ENCODE results near the gene ACADL. TPM values are rescaled to one million over a fixed set of nuclear protein-coding genes. Genes with fewer than 3 reads are reported as not detected.
A peak's percentile ranks its signal among the peaks of the same experiment; 100 is the strongest.

ACADL gene
- total and polyA plus RNA-seq, 2 donors (not counting 3 experiments of a cell fraction or from before 2014, with no cell fraction given): not detected

DNA sequence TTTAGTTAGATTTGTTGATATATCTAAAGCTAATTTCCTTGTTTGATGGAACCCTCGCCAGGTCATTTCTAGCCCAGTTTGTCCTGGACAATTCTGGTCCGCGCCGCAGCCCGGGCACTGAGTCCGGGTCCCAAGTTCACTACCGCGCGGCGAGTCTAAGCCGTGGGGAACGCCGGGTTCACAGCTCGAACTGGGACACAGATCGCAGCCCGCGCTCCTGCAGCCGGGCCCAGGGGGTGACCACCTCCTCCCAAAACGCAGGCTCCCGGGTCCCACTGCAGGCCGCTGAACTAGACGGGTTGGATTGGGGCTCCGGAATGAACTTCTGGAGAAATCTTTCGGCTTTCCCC is 681 bp downstream of the ACADL start:
- H2AFZ ChIP-seq (ENCODE audit: low read depth, low read length): peak overlapping the region; percentile 87
- ChIA-PET POLR2A (no interaction called here), CTCF (interaction anchor here (0.6 to 1.8 kb wide), 4 partner anchors 9 to 800 kb away, joined by 3 to 5 read pairs (median 4); no protein-coding TSS in a partner anchor)
- H3K27ac ChIP-seq (ENCODE audit: insufficient read depth, low read depth, low read length): no peak overlapping the region
- intact Hi-C loops (cut with micrococcal nuclease) (no loop called here), dilution Hi-C loops (cut with MboI; ENCODE audit: extremely low pct_ligation_motif_present, low sequenced_read_pairs) (no loop called here)
- no peaks in the 10 kb centered on the region for H3K79me2 ChIP-seq (ENCODE audit: control insufficient read depth, insufficient read depth, low read length)
- peaks cover 18 to 46% of the 10 kb centered on the region in 2 experiments for H3K27me3 ChIP-seq (ENCODE audit: control insufficient read depth in 2 of 2, insufficient read depth in 2 of 2, low read length in 2 of 2)
- no TSS peak for BruUV-seq (replicated peaks)
- peak overlapping the region in 2 of 3 experiments; percentile 46 to 54 for H3K4me3 ChIP-seq (replicated peaks in 1 of 3; ENCODE audit: insufficient read depth in 1 of 3, low read depth in 1 of 3, low read length in 3 of 3)
- H3K9me1 ChIP-seq (replicated peaks; ENCODE audit: control insufficient read depth, extremely low read depth, insufficient read depth, low read length): no peaks in the 10 kb centered on the region
- H3K4me1 ChIP-seq (ENCODE audit: control insufficient read depth, extremely low read depth, insufficient read depth, low read length): peaks cover 5% of the 10 kb centered on the region
- H3K9ac ChIP-seq (replicated peaks; ENCODE audit: extremely low read depth, insufficient read depth, low read length): no peak overlapping the region
- TF ChIP-seq EZH2 (IDR thresholded peaks at IDR 0.05; ENCODE audit: borderline replicate concordance, low read depth, low read length, severe bottlenecking) (peak; percentile 72), FOS (IDR thresholded peaks at IDR 0.05; ENCODE audit: borderline replicate concordance, insufficient read depth, low read length) (no peak)
- DNase-seq (ENCODE audit: low read depth, low spot score): no peak
- H3K4me2 ChIP-seq (ENCODE audit: insufficient read depth, low read length): peak overlapping the region; percentile 46
- no peaks in the 10 kb centered on the region for H4K20me1 ChIP-seq (replicated peaks; ENCODE audit: control insufficient read depth, extremely low read depth, insufficient read depth, low read length)
- H3K36me3 ChIP-seq (ENCODE audit: control insufficient read depth in 2 of 2, extremely low read depth in 1 of 2, insufficient read depth in 2 of 2, low read length in 2 of 2): no peaks in the 10 kb centered on the region
- H3K9me3 ChIP-seq (replicated peaks; ENCODE audit: control insufficient read depth, insufficient read depth, low read length): no peaks in the 10 kb centered on the region
- FAIRE-seq: no peak

DNA sequence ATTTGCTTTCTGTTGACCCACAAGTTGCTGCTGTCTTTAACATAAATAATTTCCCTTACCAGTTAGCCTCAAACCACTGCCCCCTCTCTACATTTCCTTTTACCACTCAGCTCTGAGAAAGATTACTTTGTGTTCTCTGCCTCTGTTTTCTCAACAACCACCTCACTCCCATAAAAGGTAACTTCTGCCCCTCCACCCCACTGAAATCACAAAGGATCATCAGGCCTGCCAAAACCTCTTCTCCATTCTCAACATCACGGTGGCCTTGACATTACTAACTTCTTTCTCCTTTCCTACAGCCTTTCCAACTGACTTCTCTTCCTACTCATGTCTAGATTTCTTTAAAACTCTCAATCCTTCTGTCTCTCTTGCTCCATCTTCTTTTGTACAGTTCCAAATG is 10.1 kb downstream of the ACADL start:
- ChIA-PET CTCF (interaction anchor here (1.1 to 1.5 kb wide), 3 partner anchors 13 to 259 kb away, joined by 3 to 4 read pairs (median 3); no protein-coding TSS in a partner anchor), POLR2A (no interaction called here)
- Histone ChIP-seq H3K4me2 (ENCODE audit: insufficient read depth, low read length) (no peak overlapping the region), H3K4me3 (replicated peaks in 1 of 3; ENCODE audit: insufficient read depth in 1 of 3, low read depth in 1 of 3, low read length in 3 of 3) (no peak overlapping the region), H3K4me1 (ENCODE audit: control insufficient read depth, extremely low read depth, insufficient read depth, low read length) (no peaks in the 10 kb centered on the region), H4K20me1 (replicated peaks; ENCODE audit: control insufficient read depth, extremely low read depth, insufficient read depth, low read length) (no peaks in the 10 kb centered on the region), H2AFZ (ENCODE audit: low read depth, low read length) (no peak overlapping the region), H3K27me3 (ENCODE audit: control insufficient read depth in 2 of 2, insufficient read depth in 2 of 2, low read length in 2 of 2) (peaks cover 0 to 5% of the 10 kb centered on the region in 2 experiments), H3K9ac (replicated peaks; ENCODE audit: extremely low read depth, insufficient read depth, low read length) (no peak overlapping the region), H3K27ac (ENCODE audit: insufficient read depth, low read depth, low read length) (no peak overlapping the region), H3K36me3 (ENCODE audit: control insufficient read depth in 2 of 2, extremely low read depth in 1 of 2, insufficient read depth in 2 of 2, low read length in 2 of 2) (no peaks in the 10 kb centered on the region), H3K9me1 (replicated peaks; ENCODE audit: control insufficient read depth, extremely low read depth, insufficient read depth, low read length) (no peaks in the 10 kb centered on the region), H3K9me3 (replicated peaks; ENCODE audit: control insufficient read depth, insufficient read depth, low read length) (no peaks in the 10 kb centered on the region), H3K79me2 (ENCODE audit: control insufficient read depth, insufficient read depth, low read length) (no peaks in the 10 kb centered on the region)
- TF ChIP-seq MYC (IDR thresholded peaks at IDR 0.05; ENCODE audit: low read depth, low read length) (no peak), POLR2A (IDR thresholded peaks at IDR 0.05; ENCODE audit: low read depth, low read length) (no peak), FOS (IDR thresholded peaks at IDR 0.05; ENCODE audit: borderline replicate concordance, insufficient read depth, low read length) (no peak)
- TF ChIP-seq, protein P1, sequence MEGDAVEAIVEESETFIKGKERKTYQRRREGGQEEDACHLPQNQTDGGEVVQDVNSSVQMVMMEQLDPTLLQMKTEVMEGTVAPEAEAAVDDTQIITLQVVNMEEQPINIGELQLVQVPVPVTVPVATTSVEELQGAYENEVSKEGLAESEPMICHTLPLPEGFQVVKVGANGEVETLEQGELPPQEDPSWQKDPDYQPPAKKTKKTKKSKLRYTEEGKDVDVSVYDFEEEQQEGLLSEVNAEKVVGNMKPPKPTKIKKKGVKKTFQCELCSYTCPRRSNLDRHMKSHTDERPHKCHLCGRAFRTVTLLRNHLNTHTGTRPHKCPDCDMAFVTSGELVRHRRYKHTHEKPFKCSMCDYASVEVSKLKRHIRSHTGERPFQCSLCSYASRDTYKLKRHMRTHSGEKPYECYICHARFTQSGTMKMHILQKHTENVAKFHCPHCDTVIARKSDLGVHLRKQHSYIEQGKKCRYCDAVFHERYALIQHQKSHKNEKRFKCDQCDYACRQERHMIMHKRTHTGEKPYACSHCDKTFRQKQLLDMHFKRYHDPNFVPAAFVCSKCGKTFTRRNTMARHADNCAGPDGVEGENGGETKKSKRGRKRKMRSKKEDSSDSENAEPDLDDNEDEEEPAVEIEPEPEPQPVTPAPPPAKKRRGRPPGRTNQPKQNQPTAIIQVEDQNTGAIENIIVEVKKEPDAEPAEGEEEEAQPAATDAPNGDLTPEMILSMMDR (IDR thresholded peaks at IDR 0.05; ENCODE audit: extremely low read depth in 1 of 2, insufficient read depth in 1 of 2, low read depth in 1 of 2, low read length in 2 of 2): no peak
- DNase-seq (ENCODE audit: low read depth, low spot score) (no peak), FAIRE-seq (no peak)
- intact Hi-C loops (cut with micrococcal nuclease) (no loop called here), dilution Hi-C loops (cut with MboI; ENCODE audit: extremely low pct_ligation_motif_present, low sequenced_read_pairs) (no loop called here)
- no TSS peak for BruUV-seq (replicated peaks)

All from endothelial cell of umbilical vein (primary cell).